RPMI8226 (cell line): ENCODE data around the gene TRPM3.
"Not testable (repeated sequence)": the region's sequence is repeated elsewhere in the genome, so short reads cannot be mapped to it uniquely, and the experiment has no call there.

Source experiments
- DNase-seq: peaks from one replicate; pipeline ENCODE4 v3.0.0-alpha.2; 2015

Gene TRPM3

GRCh38 chr9:70706797-70707196 lies 414.6 kb downstream of the TRPM3 start:
- DNase-seq: not testable (repeated sequence)

- DNase-seq: no peak
Measured at GRCh38 chr9:70701163-70701562, 420.3 kb downstream of the TRPM3 start.

- no peak for DNase-seq
Measured at GRCh38 chr9:70696694-70697335, 424.6 kb downstream of the TRPM3 start.

- no peak for DNase-seq
Measured at GRCh38 chr9:70694758-70695157, 426.7 kb downstream of the TRPM3 start.

- no peak for DNase-seq
Measured at GRCh38 chr9:70693186-70693585, 428.2 kb downstream of the TRPM3 start.

- no peak for DNase-seq
Measured at GRCh38 chr9:70692431-70692830, 429.0 kb downstream of the TRPM3 start.

GRCh38 chr9:70688704-70689103 lies 432.7 kb downstream of the TRPM3 start:
- DNase-seq: no peak

GRCh38 chr9:70683841-70684240 lies 437.6 kb downstream of the TRPM3 start:
- DNase-seq: no peak

GRCh38 chr9:70682298-70682697 lies 439.1 kb downstream of the TRPM3 start:
- DNase-seq: no peak

GRCh38 chr9:70679845-70680244 lies 441.6 kb downstream of the TRPM3 start:
- DNase-seq: no peak

- DNase-seq: no peak
Measured at GRCh38 chr9:70678153-70678552, 443.3 kb downstream of the TRPM3 start.

- no peak for DNase-seq
Measured at GRCh38 chr9:70677055-70677735, 444.2 kb downstream of the TRPM3 start.

GRCh38 chr9:70675868-70676370 lies 445.5 kb downstream of the TRPM3 start:
- no peak for DNase-seq

- DNase-seq: no peak
Measured at GRCh38 chr9:70673844-70674243, 447.6 kb downstream of the TRPM3 start.

- no peak for DNase-seq
Measured at GRCh38 chr9:70672161-70672649, 449.2 kb downstream of the TRPM3 start.

GRCh38 chr9:70668751-70669150 lies 452.7 kb downstream of the TRPM3 start:
- no peak for DNase-seq

GRCh38 chr9:70658765-70659164 lies 462.7 kb downstream of the TRPM3 start:
- no peak for DNase-seq

GRCh38 chr9:70656281-70656680 lies 465.1 kb downstream of the TRPM3 start:
- DNase-seq: no peak

GRCh38 chr9:70654144-70654543 lies 467.3 kb downstream of the TRPM3 start:
- DNase-seq: no peak

- not testable (repeated sequence) for DNase-seq
Measured at GRCh38 chr9:70644627-70645026, 476.8 kb downstream of the TRPM3 start.

GRCh38 chr9:70642341-70642740 lies 479.1 kb downstream of the TRPM3 start:
- no peak for DNase-seq

- no peak for DNase-seq
Measured at GRCh38 chr9:70641631-70642030, 479.8 kb downstream of the TRPM3 start.

- no peak for DNase-seq
Measured at GRCh38 chr9:70641031-70641430, 480.4 kb downstream of the TRPM3 start.
